Esophagus muscularis mucosa (tissue), 4 donors: Measurements from ENCODE around the gene CCBE1.

ENCODE experiments used
- CTCF ChIP-seq, 3 experiments: fragments of 200-600 bp in 2 of 3; fragments of 450-650 bp in 1 of 3; sonication (generic) in 2 of 3; IDR thresholded peaks; one replicate each; pipeline ENCODE4 v1.5.1; 2017 to 2019; ENCODE audit warnings: antibody characterized with exemption in 3 of 3, mild to moderate bottlenecking in 2 of 3, moderate library complexity in 1 of 3
- EP300 ChIP-seq: sonication (generic); formaldehyde crosslinking; IDR thresholded peaks from one replicate; pipeline ENCODE4 v1.6.1; 2017; ENCODE audit warnings: antibody characterized with exemption
- POLR2A ChIP-seq: fragments of 450-650 bp; IDR thresholded peaks from one replicate; pipeline ENCODE4 v1.6.1; 2017; ENCODE audit warnings: antibody characterized with exemption, moderate library complexity, mild to moderate bottlenecking, low read depth
- POLR2AphosphoS5 ChIP-seq, 2 donors: sonication (generic); formaldehyde crosslinking; IDR thresholded peaks; one replicate each; pipeline ENCODE4 v1.6.1; 2017; ENCODE audit warnings: antibody characterized with exemption in 2 of 2

GRCh38 chr18:59613903-59614302 lies 83.3 kb downstream of the CCBE1 start:
- TF ChIP-seq CTCF (IDR thresholded peaks at IDR 0.05) (no peak), POLR2A (no peak), EP300 (no peak), POLR2AphosphoS5 (IDR thresholded peaks at IDR 0.05) (no peak)
